ENCODE results near the gene MEIS2.

MEIS2 gene

DNA sequence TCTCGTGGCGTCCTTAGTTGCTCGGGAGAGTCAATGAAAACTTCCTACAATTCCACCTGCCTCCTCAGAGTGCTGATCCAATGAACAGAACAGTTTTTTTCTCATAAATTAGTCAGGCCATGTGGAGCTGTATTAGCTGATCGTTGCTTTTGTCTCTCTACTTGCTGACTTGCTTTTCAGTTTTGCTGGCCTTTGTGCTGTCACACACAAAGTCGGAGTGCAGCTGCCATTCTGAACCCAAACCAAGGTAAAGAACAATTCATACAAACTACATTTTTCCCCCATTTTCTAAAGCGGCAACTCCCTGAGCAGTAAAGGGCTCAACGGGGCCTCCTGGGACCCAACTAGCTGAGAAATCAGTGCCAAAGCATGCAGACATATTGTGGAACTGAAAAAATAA is 43.1 kb downstream of the MEIS2 start:
- H3K9ac ChIP-seq (ENCODE audit: low read depth, low read length): no peak overlapping the region
- no peaks in the 10 kb centered on the region for H4K20me1 ChIP-seq (ENCODE audit: insufficient read depth, low read length)
- TF ChIP-seq EZH2 (IDR thresholded peaks at IDR 0.05; ENCODE audit: borderline replicate concordance, low read depth, low read length, severe bottlenecking) (no peak), CTCF (IDR thresholded peaks at IDR 0.05; ENCODE audit: borderline replicate concordance, extremely low read depth, low read length, poor library complexity, severe bottlenecking) (no peak)
- H3K4me2 ChIP-seq (ENCODE audit: insufficient read depth, low read length): no peak overlapping the region
- H3K27ac ChIP-seq (ENCODE audit: low read length): no peak overlapping the region
- H3K27me3 ChIP-seq (ENCODE audit: insufficient read depth, low read length, poor library complexity): no peaks in the 10 kb centered on the region
- no peak overlapping the region for H2AFZ ChIP-seq (ENCODE audit: low read depth, low read length)
- ATAC-seq (ENCODE audit: insufficient read depth, low read depth) (no peak), DNase-seq (no peak)
- H3K4me3 ChIP-seq (ENCODE audit: low read depth in 1 of 2, low read length in 2 of 2): no peak overlapping the region
- H3K4me1 ChIP-seq (ENCODE audit: insufficient read depth, low read length): no peaks in the 10 kb centered on the region
- H3K9me3 ChIP-seq (ENCODE audit: insufficient read depth, low read length, severe bottlenecking): no peaks in the 10 kb centered on the region
- no peaks in the 10 kb centered on the region for H3K79me2 ChIP-seq (ENCODE audit: insufficient read depth, low read length)
- H3K36me3 ChIP-seq (ENCODE audit: insufficient read depth, low read length): no peaks in the 10 kb centered on the region

DNA sequence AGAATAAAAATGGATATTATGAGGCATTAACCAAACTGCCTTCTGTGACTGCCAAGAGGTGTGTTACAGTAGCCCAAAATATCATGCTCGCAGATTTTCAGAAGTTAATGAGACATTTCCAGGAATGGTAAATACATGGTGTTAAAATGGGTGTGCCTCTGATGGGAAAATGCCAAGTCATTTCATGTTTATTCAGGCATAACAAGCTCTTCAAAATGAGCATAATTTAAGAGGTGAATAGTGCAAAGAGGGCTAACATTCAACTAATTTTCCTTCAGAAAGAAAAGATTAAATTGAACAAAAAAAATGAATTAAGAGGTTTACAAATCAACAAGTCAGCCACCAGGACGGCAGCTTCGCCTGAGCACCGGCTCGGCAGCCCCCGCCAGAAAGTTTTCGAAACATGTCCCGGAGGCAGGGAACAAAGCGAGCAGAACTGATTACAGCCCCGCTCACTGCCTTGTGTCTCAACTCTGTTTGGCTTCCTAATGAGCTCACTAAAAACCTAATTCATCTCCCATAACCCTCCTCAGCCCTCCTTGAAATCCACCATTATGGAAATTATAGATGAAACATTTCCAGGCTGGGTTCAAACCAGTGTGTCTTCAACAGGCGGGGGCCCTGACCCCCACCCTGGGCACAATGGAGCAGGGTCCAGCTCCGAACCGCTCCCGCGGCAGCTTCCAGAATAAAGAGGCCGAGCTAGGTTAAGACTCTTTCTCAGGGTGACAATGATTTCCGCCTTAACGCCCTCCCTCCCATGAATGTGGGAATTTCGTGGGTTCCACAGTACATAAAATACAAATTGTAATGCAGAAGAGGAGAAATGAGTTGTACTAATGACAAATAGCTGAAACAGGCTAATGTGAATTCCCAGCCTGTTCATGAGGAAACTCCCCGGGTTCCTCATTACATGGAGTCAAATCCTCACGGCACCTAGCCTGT is 43.9 kb downstream of the MEIS2 start:
- Histone ChIP-seq H2AFZ (ENCODE audit: low read depth, low read length) (no peak overlapping the region), H3K9me3 (ENCODE audit: insufficient read depth, low read length, severe bottlenecking) (no peaks in the 10 kb centered on the region), H3K4me2 (ENCODE audit: insufficient read depth, low read length) (no peak overlapping the region), H3K4me1 (ENCODE audit: insufficient read depth, low read length) (no peaks in the 10 kb centered on the region), H3K27ac (ENCODE audit: low read length) (no peak overlapping the region), H3K79me2 (ENCODE audit: insufficient read depth, low read length) (no peaks in the 10 kb centered on the region), H3K27me3 (ENCODE audit: insufficient read depth, low read length, poor library complexity) (no peaks in the 10 kb centered on the region), H3K36me3 (ENCODE audit: insufficient read depth, low read length) (no peaks in the 10 kb centered on the region), H4K20me1 (ENCODE audit: insufficient read depth, low read length) (no peaks in the 10 kb centered on the region), H3K9ac (ENCODE audit: low read depth, low read length) (no peak overlapping the region), H3K4me3 (ENCODE audit: low read depth in 1 of 2, low read length in 2 of 2) (no peak overlapping the region)
- no peak for DNase-seq
- TF ChIP-seq EZH2 (IDR thresholded peaks at IDR 0.05; ENCODE audit: borderline replicate concordance, low read depth, low read length, severe bottlenecking): no peak
- no peak for TF ChIP-seq CTCF (IDR thresholded peaks at IDR 0.05; ENCODE audit: borderline replicate concordance, extremely low read depth, low read length, poor library complexity, severe bottlenecking)
- ATAC-seq (ENCODE audit: insufficient read depth, low read depth): no peak

DNA sequence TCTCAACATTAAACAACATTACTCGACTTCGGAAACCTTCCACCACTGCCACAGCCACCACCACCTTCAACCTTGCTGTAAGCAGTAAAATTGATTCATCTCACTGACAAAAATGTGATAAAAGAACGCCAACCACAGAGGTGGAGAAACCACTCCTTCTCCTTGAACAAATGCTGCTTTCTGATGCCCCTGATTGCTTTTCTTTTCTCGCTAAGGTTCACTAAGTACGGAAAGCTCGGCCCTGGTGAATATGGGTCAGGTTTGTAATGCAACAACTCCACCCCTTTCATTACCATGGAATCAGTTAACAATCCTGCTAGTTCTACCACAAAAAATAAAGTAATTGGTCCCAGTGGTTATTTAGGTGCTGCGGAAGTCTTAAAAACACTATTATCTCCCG is 44.9 kb downstream of the MEIS2 start:
- no peak for ATAC-seq (ENCODE audit: insufficient read depth, low read depth)

More for the DNA sequence above, 44.9 kb downstream of the MEIS2 start:
- no peak overlapping the region for H2AFZ ChIP-seq (ENCODE audit: low read depth, low read length)
- H3K9ac ChIP-seq (ENCODE audit: low read depth, low read length): no peak overlapping the region
- TF ChIP-seq CTCF (IDR thresholded peaks at IDR 0.05; ENCODE audit: borderline replicate concordance, extremely low read depth, low read length, poor library complexity, severe bottlenecking) (no peak), EZH2 (IDR thresholded peaks at IDR 0.05; ENCODE audit: borderline replicate concordance, low read depth, low read length, severe bottlenecking) (no peak)
- no peaks in the 10 kb centered on the region for H3K79me2 ChIP-seq (ENCODE audit: insufficient read depth, low read length)
- H4K20me1 ChIP-seq (ENCODE audit: insufficient read depth, low read length): no peaks in the 10 kb centered on the region
- no peaks in the 10 kb centered on the region for H3K9me3 ChIP-seq (ENCODE audit: insufficient read depth, low read length, severe bottlenecking)
- no peak overlapping the region for H3K4me3 ChIP-seq (ENCODE audit: low read depth in 1 of 2, low read length in 2 of 2)
- DNase-seq: no peak
- no peak overlapping the region for H3K4me2 ChIP-seq (ENCODE audit: insufficient read depth, low read length)
- H3K36me3 ChIP-seq (ENCODE audit: insufficient read depth, low read length): no peaks in the 10 kb centered on the region
- H3K27me3 ChIP-seq (ENCODE audit: insufficient read depth, low read length, poor library complexity): no peaks in the 10 kb centered on the region
- no peak overlapping the region for H3K27ac ChIP-seq (ENCODE audit: low read length)
- no peaks in the 10 kb centered on the region for H3K4me1 ChIP-seq (ENCODE audit: insufficient read depth, low read length)

Measured in DND-41 (cell line).